Measurements from ENCODE around the gene MGAT3.

The MGAT3 gene

DNA sequence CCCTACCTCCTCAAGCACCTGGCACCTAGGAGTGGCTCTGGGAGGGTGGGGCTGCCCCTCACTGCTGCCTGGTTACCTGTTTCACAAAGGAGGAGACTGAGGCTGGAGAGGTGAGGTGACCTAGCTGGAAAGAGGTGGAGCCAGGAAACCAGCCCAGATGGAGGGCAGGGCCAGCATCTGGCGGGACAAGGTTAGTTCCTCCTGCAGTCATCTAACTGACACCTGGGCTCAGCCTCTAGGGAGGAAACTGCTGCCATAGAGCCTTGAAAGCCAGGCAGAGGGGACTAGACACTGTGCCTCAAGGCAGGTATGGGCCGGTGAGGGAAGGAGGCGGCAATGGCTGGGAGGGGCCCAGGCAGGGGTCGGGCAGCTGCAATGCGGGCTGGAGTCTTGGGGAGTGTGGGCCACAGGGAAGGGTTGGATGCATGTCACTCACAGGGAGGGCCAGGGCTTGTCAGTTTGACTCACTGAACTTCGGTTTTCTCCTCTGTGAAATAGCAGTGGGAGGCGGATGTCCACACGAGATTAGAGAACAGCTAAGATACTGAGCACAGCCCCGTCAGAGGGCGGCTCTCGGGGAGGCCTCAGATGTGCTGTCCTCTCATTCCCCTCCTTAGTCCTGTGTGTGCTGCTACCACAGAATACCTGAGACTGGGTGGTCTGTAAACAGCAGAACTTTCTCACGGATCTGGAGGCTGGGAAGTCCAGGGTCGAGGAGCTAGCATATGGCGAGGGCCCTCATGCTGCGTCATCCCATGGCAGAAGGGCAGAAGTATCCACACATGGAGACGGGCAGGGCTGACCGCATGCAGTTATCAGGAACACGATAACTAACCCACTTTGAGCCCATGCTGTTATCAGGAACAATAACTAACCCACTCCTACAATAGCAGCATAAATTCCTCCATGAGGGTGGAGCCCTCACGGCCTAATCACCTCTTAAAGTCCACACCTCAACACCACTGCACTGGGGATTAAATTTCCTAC is 16.1 kb downstream of the MGAT3 start:
- DNase-seq (ENCODE audit: low read depth): no peak

DNA sequence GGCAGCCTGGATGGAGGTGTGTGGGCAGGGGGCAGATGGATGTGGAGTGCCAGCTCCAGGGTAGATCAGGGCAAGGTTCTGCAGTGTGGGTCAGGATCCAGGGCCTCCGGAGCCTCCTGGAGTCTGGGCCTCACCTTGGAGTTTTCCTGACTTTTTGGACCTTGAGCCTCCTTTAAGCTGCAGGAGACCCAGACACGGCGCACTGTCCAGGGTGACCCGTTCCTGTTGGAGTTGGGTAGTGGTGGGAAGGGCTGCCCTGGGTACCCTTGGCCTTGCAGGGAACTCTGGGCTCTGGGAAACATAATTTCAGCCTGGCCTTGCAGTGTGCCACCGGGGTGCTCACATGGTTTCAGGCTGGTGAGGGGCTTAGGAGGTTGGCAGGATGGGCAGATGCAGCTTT is 17.0 kb downstream of the MGAT3 start:
- no peak for DNase-seq (ENCODE audit: low read depth)

GRCh38 chr22:39474351-39475111 is 17.7 kb downstream of the MGAT3 start:
- DNase-seq (ENCODE audit: low read depth): no peak

- DNase-seq (ENCODE audit: low read depth): no peak
These were observed 18.5 kb downstream of the MGAT3 start for GRCh38 chr22:39475337-39475736.

- DNase-seq (ENCODE audit: low read depth): no peak
These were observed 19.1 kb downstream of the MGAT3 start for GRCh38 chr22:39475902-39476301.

- DNase-seq (ENCODE audit: low read depth): no peak
These were observed 19.9 kb downstream of the MGAT3 start for GRCh38 chr22:39476664-39477063.

- DNase-seq (ENCODE audit: low read depth): no peak
These were observed 20.7 kb downstream of the MGAT3 start for GRCh38 chr22:39477542-39477941.

- no peak for DNase-seq (ENCODE audit: low read depth)
These were observed 21.6 kb downstream of the MGAT3 start for GRCh38 chr22:39478441-39478850.

DNA sequence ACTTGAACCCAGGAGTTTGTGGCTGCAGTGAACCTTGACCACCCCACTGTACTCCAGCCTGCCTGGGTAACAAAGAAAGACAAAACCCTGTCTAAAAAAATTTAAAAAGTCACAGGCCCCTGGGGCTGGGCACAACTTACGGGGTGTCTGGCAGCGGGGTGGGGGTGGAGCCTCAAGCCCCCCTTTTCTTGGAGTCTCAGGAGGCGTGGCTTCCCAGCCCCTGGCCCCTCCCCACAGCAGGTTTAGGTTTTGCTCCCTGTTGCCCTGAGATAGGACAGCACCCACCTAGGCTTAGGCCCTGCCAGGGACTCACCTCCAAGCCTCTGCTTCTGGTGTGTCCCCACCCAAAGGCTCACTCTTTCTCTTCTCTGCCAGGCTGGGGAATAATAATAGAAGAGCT is 22.4 kb downstream of the MGAT3 start:
- no peak for DNase-seq (ENCODE audit: low read depth)

DNA sequence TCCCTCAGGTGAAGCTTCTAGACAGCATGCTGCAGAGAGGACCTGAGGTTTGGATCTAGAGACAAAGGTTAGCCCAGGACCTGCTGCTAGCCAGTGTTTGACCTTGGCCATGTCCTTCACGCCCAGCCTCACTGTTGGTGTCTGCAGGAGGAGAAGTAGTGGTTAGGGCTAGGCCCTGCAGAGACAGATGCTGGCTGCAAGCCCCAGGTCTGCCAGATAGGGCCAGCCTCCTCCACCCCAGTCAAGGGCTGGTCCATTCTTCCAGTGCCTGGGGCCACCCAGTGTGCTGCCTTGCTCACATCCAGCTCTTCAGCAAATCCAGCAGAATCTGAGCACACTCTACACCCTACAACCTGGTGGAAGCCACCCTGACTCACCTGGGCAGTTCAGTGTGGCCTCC is 23.7 kb downstream of the MGAT3 start:
- no peak for DNase-seq (ENCODE audit: low read depth)

DNA sequence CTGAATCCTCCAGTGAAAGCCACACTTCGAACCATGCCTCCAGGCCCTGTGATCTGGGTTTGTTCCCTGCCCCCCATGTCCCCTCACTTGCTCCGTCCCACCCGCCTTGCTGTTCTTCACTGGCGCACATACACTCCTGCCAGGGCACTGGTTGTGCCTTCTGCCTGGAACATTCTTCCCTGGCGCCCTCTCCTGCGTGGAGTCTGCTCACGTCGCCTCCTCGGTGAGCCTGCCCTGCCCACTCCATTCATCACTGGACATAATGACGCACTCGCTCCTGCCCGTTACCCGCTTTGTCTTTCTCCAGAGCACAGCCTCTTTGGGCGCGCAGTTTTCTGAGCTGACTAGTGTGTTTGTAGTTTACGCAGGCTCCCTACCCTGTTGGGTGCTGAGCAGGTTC is 24.2 kb downstream of the MGAT3 start:
- DNase-seq (ENCODE audit: low read depth): no peak

- DNase-seq (ENCODE audit: low read depth): no peak
These were observed 24.8 kb downstream of the MGAT3 start for GRCh38 chr22:39481595-39481994.

DNA sequence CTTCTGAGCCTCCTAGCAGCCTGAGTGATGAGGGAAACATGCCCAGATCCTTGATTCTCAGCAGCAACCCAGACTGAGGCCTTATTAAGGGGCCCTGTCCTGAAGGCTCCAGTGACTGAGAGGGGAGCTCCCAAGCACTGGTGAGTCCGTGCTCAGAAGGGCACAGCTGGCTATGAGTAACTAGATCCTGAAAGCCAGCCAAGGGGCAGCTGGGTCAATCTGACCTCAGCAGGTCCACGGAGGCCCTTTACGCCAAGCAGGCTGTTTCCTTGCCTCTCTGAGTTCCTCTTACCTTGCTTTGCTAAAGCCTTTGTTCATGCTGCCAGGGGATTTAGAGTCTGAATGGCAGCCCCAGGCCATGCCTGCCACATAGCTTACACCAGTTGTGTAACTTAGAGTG is 26.0 kb downstream of the MGAT3 start:
- DNase-seq (ENCODE audit: low read depth): no peak

DNA sequence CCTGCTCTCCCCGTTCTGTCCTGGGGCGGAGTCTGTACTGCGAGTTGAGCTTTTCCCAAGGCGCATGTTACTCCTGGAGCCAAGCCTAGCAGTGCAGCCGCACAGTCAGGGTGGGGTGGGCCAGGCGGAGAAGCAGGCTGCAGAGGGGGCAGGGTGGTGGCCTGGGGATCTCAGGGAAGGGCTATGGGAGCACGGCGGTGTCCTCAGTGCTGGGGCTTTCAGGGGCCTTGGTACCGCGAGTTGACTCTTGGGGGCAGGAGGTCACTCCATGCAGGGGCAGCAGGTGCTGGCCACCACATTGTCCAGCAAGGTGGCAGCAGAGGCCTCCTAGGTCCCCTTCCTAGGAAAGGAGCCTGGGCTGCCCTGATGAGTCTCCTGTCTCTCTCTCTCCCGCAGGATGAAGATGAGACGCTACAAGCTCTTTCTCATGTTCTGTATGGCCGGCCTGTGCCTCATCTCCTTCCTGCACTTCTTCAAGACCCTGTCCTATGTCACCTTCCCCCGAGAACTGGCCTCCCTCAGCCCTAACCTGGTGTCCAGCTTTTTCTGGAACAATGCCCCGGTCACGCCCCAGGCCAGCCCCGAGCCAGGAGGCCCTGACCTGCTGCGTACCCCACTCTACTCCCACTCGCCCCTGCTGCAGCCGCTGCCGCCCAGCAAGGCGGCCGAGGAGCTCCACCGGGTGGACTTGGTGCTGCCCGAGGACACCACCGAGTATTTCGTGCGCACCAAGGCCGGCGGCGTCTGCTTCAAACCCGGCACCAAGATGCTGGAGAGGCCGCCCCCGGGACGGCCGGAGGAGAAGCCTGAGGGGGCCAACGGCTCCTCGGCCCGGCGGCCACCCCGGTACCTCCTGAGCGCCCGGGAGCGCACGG is 30.4 kb downstream of the MGAT3 start:
- DNase-seq (ENCODE audit: low read depth): no peak

DNA sequence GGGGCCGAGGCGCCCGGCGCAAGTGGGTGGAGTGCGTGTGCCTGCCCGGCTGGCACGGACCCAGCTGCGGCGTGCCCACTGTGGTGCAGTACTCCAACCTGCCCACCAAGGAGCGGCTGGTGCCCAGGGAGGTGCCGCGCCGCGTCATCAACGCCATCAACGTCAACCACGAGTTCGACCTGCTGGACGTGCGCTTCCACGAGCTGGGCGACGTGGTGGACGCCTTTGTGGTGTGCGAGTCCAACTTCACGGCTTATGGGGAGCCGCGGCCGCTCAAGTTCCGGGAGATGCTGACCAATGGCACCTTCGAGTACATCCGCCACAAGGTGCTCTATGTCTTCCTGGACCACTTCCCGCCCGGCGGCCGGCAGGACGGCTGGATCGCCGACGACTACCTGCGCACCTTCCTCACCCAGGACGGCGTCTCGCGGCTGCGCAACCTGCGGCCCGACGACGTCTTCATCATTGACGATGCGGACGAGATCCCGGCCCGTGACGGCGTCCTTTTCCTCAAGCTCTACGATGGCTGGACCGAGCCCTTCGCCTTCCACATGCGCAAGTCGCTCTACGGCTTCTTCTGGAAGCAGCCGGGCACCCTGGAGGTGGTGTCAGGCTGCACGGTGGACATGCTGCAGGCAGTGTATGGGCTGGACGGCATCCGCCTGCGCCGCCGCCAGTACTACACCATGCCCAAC is 31.2 kb downstream of the MGAT3 start:
- DNase-seq (ENCODE audit: low read depth): no peak

DNA sequence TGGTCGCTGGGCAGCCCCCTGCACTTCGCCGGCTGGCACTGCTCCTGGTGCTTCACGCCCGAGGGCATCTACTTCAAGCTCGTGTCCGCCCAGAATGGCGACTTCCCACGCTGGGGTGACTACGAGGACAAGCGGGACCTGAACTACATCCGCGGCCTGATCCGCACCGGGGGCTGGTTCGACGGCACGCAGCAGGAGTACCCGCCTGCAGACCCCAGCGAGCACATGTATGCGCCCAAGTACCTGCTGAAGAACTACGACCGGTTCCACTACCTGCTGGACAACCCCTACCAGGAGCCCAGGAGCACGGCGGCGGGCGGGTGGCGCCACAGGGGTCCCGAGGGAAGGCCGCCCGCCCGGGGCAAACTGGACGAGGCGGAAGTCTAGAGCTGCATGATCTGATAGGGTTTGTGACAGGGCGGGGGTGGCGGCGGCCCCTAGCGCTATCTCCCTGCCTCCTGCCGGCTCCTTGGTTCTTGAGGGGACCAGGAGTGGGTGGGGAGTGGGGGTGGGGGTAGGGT is 31.8 kb downstream of the MGAT3 start:
- DNase-seq (ENCODE audit: low read depth): no peak

GRCh38 chr22:39489094-39490068 is 32.6 kb downstream of the MGAT3 start:
- no peak for DNase-seq (ENCODE audit: low read depth)

DNA sequence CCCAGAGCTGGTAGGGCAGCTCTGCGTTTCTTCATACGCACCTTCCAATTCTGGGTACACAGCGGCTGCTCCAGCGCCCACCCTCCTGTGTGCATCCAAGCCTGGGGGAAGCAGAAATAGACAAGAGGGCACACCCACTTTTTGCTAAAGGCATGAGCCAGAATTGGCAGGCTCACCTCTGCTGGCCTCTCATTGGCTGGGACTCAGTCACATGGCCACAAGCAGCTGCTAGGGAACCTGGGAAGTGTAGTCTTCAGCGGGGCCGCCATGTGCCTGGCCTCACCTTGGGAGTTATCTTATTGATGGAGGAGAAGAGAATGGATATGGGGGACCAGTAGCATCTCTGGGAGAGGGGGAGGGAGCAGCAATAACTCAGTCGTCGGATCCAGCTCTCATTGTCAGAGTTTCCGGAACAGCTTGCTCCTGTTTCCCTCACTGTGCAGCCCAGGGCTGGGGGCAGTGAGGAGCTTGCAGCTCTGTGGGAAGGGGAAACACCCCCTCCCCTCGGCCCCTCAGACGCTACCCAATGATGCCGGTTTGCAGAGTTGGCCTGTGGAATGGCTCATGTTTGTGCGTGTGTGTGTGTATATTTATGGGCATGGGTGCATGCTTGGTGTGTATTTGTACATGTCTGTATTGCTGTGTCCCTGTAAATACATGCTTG is 33.5 kb downstream of the MGAT3 start:
- peak; percentile 46 for DNase-seq (ENCODE audit: low read depth)

DNA sequence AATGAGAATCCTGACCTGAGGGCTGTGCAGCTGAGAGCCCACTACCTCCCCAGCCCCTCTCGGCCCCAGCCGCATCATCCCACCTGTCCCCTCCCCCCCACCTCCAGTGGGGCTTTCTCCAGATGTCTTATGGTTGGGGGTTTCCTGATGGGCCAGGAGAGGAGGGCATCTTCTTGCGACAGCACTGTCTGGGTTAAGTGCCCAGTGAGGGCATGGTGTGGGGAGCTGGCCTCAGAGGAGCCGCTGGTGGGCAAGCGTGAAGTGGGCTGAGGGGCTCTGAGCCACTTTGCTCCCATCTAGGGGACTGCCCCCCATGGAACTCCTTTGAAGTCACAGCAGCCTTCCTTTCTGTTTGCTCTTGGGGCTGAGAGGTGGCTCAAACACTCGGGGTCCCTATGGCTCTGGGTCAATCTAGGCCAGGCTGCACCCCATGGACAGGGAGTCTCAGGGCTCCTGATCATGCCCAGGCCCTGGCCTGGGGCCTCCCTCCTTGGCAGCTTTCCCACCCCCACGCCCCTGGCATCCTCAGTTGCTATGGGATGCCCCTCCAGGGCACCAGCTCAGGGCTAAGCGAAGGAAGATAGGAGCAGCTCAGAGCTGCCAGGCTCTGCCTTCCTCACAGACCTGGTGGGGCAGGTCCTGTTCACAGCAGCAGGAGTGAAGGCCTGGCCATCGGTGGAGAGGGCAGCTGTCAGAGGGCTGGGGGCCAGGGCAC is 34.3 kb downstream of the MGAT3 start:
- DNase-seq (ENCODE audit: low read depth): no peak
